OCI-LY7 (cell line): ENCODE data around the gene TIGD4. TPM values are rescaled to one million over a fixed set of nuclear protein-coding genes. Genes with fewer than 3 reads are reported as not detected.
"Not testable (repeated sequence)": the region's sequence is repeated elsewhere in the genome, so short reads cannot be mapped to it uniquely, and the experiment has no call there.

Source experiments
- BruUV-seq: library from RNA; stranded (reverse); fragments of 400-500 nt; replicated peaks from 2 replicates; lab custom pipeline; 2021; lab: Mats Ljungman, UMichigan
- CTCF ChIA-PET: fragments of 300-600 bp; sonication (Branson Sonifier 250); formaldehyde crosslinking; loops from one replicate; lab custom pipeline; 2022; ENCODE audit warnings: antibody characterized with exemption; ENCODE audit not compliant: unreplicated experiment; lab: Charles Lee
- POLR2A ChIA-PET: fragments of 300-600 bp; sonication (Branson Sonifier 250); formaldehyde crosslinking; loops from one replicate; lab custom pipeline; 2022; ENCODE audit warnings: antibody characterized with exemption; lab: Charles Lee
- DNase-seq: peaks from one replicate; pipeline ENCODE4 v3.0.0-alpha.2; 2015; ENCODE audit warnings: low spot score
- H2AFZ ChIP-seq: fragments of 200-600 bp; sonication (generic), shearing (Covaris generic); 2 replicates; pipeline ENCODE4 v1.6.1; 2014; ENCODE audit warnings: mild to moderate bottlenecking, antibody characterized with exemption, low read length, moderate library complexity
- H3K27ac ChIP-seq: fragments of 200-600 bp; sonication (generic); 2 replicates; pipeline ENCODE4 v1.5.1; 2014; ENCODE audit warnings: mixed run types, low read depth, mild to moderate bottlenecking, moderate library complexity, low read length, inconsistent platforms; ENCODE audit not compliant: poor library complexity, severe bottlenecking
- H3K36me3 ChIP-seq: fragments of 200-600 bp; sonication (generic); 2 replicates; pipeline ENCODE4 v1.6.1; 2014; ENCODE audit warnings: mild to moderate bottlenecking, antibody characterized with exemption, low read length, moderate library complexity, mixed read lengths; ENCODE audit not compliant: insufficient read depth
- H3K4me1 ChIP-seq: fragments of 200-600 bp; sonication (generic); 2 replicates; pipeline ENCODE4 v1.5.1; 2014; ENCODE audit warnings: mild to moderate bottlenecking, low read length; ENCODE audit not compliant: insufficient read depth, poor library complexity, severe bottlenecking
- H3K4me2 ChIP-seq: fragments of 200-600 bp; sonication (generic); 2 replicates; pipeline ENCODE4 v1.6.1; 2014; ENCODE audit warnings: mild to moderate bottlenecking, low read length
- H3K4me3 ChIP-seq: fragments of 200-600 bp; sonication (generic); 2 replicates; pipeline ENCODE4 v1.5.1; 2014; ENCODE audit warnings: mild to moderate bottlenecking, low read depth, low read length; ENCODE audit not compliant: poor library complexity, severe bottlenecking
- H3K79me2 ChIP-seq: fragments of 200-600 bp; sonication (generic); 2 replicates; pipeline ENCODE4 v1.6.1; 2016; ENCODE audit warnings: low read depth, mild to moderate bottlenecking, low read length, moderate library complexity, mixed read lengths; ENCODE audit not compliant: insufficient read depth
- H3K9me2 ChIP-seq: fragments of 200-600 bp; sonication (generic); 2 replicates; pipeline ENCODE4 v1.6.1; 2016; ENCODE audit warnings: mild to moderate bottlenecking, low read length, mixed read lengths; ENCODE audit not compliant: insufficient read depth
- H3K9me3 ChIP-seq: fragments of 200-600 bp; sonication (generic); 2 replicates; pipeline ENCODE4 v1.6.1; 2014; ENCODE audit warnings: mild to moderate bottlenecking, mixed run types, low read length, mixed read lengths
- H4K20me1 ChIP-seq: fragments of 200-600 bp; sonication (generic); 2 replicates; pipeline ENCODE4 v1.6.1; 2014; ENCODE audit warnings: mild to moderate bottlenecking, antibody characterized with exemption, low read length, moderate library complexity, mixed read lengths; ENCODE audit not compliant: insufficient read depth
- EZH2phosphoT487 ChIP-seq: fragments of 200-600 bp; sonication (generic); IDR thresholded peaks from 2 replicates; pipeline ENCODE4 v1.6.1; 2018; ENCODE audit warnings: low read depth, borderline replicate concordance, mild to moderate bottlenecking, mixed run types, antibody characterized with exemption, low read length, moderate library complexity, mixed read lengths
- intact Hi-C: fragments of 100-400 bp; cut with micrococcal nuclease; formaldehyde crosslinking; loops from one replicate; pipeline ENCODE4 v1.10.0; 2022; ENCODE audit not compliant: unreplicated experiment
- total RNA-seq, 2 experiments: library from RNA; depleted of rRNA in 1 of 2; stranded (reverse); fragments of >200 nt in 1 of 2; shearing (Covaris generic) in 1 of 2; gene quantifications; 2 replicates each; pipeline ENCODE4 v1.2.3, GENCODE V29; 2014 to 2022
- TF ChIP-seq, protein P1 (sequence below): fragments of 200-600 bp; sonication (generic); conservative IDR thresholded peaks from 2 replicates; pipeline ENCODE4 v1.5.1; 2014; ENCODE audit warnings: mild to moderate bottlenecking, antibody characterized with exemption, low read length, moderate library complexity, mixed read lengths

The TIGD4 gene
- total RNA-seq, 2 experiments from 2014 or later: 1.0 to 1.5 TPM

- Histone ChIP-seq H3K4me2 (no peak overlapping the region), H4K20me1 (no peaks in the 10 kb centered on the region), H3K4me3 (no peak overlapping the region), H3K27ac (no peak overlapping the region), H3K4me1 (no peaks in the 10 kb centered on the region), H3K36me3 (no peaks in the 10 kb centered on the region), H3K79me2 (no peaks in the 10 kb centered on the region), H3K9me3 (no peaks in the 10 kb centered on the region), H3K9me2 (no peaks in the 10 kb centered on the region), H2AFZ (no peak overlapping the region)
- BruUV-seq: no TSS peak
- ChIA-PET CTCF (no interaction called here), POLR2A (interaction anchor here (1.0 to 4.6 kb wide), 2 partner anchors 7 to 92 kb away, joined by 3 to 31 read pairs; partner anchors contain the start of genes ARFIP1, TIGD4 and TMEM154)
- DNase-seq: no peak
- intact Hi-C loops: loop anchor here (10.0 kb wide), 1 partner anchor 313 kb away; no protein-coding TSS in a partner anchor
- TF ChIP-seq, protein P1, sequence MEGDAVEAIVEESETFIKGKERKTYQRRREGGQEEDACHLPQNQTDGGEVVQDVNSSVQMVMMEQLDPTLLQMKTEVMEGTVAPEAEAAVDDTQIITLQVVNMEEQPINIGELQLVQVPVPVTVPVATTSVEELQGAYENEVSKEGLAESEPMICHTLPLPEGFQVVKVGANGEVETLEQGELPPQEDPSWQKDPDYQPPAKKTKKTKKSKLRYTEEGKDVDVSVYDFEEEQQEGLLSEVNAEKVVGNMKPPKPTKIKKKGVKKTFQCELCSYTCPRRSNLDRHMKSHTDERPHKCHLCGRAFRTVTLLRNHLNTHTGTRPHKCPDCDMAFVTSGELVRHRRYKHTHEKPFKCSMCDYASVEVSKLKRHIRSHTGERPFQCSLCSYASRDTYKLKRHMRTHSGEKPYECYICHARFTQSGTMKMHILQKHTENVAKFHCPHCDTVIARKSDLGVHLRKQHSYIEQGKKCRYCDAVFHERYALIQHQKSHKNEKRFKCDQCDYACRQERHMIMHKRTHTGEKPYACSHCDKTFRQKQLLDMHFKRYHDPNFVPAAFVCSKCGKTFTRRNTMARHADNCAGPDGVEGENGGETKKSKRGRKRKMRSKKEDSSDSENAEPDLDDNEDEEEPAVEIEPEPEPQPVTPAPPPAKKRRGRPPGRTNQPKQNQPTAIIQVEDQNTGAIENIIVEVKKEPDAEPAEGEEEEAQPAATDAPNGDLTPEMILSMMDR: no peak
- no peak for TF ChIP-seq EZH2phosphoT487
Measured at GRCh38 chr4:152771741-152772533, 7.6 kb downstream of the TIGD4 start.

GRCh38 chr4:152765069-152765737 lies 14.3 kb downstream of the TIGD4 start:
- H4K20me1 ChIP-seq, H3K36me3 ChIP-seq, H3K9me2 ChIP-seq, H3K27ac ChIP-seq, H3K4me1 ChIP-seq, CTCF ChIA-PET, DNase-seq, H3K4me2 ChIP-seq, H2AFZ ChIP-seq, intact Hi-C loops, H3K9me3 ChIP-seq, BruUV-seq, H3K4me3 ChIP-seq, H3K79me2 ChIP-seq: not testable (repeated sequence)
- POLR2A ChIA-PET: interaction anchor here (0.6 kb wide), 2 partner anchors 888 to 1459 kb away, joined by 3 read pairs; no protein-coding TSS in a partner anchor

DNA sequence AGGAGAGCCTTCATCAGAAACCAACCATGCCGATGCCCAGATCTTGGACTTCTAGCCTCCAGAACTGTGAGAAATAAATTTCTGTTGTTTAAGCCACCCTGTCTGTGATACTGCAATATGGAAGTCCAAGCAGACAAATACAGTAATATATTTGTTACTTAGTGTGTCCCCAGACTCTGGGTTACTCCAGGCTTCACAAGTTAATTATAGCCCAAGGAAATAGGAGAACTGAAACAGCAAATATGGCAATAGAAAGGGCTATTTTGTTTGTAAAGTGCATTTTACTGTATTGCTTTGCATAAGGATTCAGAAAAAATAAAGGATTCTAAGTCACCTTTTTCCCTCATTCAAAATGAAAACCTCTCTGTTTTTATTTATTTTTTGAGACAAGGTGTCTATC lies 15.7 kb downstream of the TIGD4 start:
- Histone ChIP-seq H3K4me2 (no peak overlapping the region), H3K9me3 (no peaks in the 10 kb centered on the region), H3K36me3 (no peaks in the 10 kb centered on the region), H3K4me1 (peaks cover 4% of the 10 kb centered on the region), H3K4me3 (no peak overlapping the region), H2AFZ (no peak overlapping the region), H4K20me1 (no peaks in the 10 kb centered on the region), H3K79me2 (no peaks in the 10 kb centered on the region), H3K9me2 (no peaks in the 10 kb centered on the region), H3K27ac (no peak overlapping the region)
- no peak for DNase-seq
- TF ChIP-seq, protein P1: no peak
- TF ChIP-seq EZH2phosphoT487: no peak
- POLR2A ChIA-PET: no interaction called here
- intact Hi-C loops: no loop called here
- no TSS peak for BruUV-seq
- CTCF ChIA-PET: no interaction called here
